GM12801 (cell line): ENCODE measurements around the gene PTPRG.

Experiments used
- TF ChIP-seq, protein P1 (sequence below): IDR thresholded peaks from one replicate; pipeline ENCODE4 v1.5.1; 2011; ENCODE audit warnings: control low read depth; ENCODE audit not compliant: insufficient read length; ENCODE audit errors: extremely low read depth

PTPRG gene

DNA sequence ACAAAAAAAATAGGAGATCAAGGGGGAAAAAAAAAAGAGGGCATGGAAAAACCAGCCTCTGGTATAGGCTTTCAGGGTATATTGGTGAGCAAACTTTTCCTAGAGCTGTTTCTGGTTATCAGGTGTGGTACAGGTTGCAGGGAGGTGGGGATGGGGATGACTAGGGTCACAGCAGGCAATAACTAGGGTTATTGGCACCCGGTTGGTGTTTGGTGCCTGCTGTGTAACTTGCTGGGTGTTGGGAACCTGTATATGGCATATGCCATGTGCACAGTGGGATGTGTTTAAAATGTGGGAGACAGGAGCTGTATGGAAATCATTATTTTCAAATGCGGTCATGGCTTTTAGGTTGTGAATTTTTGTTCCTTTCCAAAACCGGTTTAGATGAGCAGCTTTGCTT, 119.2 kb downstream of the PTPRG start:
- TF ChIP-seq, protein P1, sequence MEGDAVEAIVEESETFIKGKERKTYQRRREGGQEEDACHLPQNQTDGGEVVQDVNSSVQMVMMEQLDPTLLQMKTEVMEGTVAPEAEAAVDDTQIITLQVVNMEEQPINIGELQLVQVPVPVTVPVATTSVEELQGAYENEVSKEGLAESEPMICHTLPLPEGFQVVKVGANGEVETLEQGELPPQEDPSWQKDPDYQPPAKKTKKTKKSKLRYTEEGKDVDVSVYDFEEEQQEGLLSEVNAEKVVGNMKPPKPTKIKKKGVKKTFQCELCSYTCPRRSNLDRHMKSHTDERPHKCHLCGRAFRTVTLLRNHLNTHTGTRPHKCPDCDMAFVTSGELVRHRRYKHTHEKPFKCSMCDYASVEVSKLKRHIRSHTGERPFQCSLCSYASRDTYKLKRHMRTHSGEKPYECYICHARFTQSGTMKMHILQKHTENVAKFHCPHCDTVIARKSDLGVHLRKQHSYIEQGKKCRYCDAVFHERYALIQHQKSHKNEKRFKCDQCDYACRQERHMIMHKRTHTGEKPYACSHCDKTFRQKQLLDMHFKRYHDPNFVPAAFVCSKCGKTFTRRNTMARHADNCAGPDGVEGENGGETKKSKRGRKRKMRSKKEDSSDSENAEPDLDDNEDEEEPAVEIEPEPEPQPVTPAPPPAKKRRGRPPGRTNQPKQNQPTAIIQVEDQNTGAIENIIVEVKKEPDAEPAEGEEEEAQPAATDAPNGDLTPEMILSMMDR: no peak

DNA sequence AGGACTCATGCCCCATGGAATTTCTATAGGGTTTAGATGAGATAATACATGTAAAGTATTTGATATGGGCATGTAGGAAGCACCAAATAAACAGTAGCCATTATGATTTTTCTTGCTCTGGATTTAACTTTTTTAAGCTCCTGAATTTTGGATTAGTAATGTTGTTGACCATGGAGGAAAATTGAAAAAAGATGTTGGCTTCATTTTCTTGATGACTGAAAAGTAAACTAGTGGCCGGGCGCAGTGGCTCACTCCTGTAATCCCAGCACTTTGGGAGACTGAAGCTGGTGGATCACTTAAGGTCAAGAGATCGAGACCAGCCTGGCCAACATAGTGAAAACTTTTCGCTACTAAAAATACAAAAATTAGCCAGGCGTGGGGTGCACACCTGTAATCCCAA, 120.3 kb downstream of the PTPRG start:
- TF ChIP-seq, protein P1: no peak

DNA sequence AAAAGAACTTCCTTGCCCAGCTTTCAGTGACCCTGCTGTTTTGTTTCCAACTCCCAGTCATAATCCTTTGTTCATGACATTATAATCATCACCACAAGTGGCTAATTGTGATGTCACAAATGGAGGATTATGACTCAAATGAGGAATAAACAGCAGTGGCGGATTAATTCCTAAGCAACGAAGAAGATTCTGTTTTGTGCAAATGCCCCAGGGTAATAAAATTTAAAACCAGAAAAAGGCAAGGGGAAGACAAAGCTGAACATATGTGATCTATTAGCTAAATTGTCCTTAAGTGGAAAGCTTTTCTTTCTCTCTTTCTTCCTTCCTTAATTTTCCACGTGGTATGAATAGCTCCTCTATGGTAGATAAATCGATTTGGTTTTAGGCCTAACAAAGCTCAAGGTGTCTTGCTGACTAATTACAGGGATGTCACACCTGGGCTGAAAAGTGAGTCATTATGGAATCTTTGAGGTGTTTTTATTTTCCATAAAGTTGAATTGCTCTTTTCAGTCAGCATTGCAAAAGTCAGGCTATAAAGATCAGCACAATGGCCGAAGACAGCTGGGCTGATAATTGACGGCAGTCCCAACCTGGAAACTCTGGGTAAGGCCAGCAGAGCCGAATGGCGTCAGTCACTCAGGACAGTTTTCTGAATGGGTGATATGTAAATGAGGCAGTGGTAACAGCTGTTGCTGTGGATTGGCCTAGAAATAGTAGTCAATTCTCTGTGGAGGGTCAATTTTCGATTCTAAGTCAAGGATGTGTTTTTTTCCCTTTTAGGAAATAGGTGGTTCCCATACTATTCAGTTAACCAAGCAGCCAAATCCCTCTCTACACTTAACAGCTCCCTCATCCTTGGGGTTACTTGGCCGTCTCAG, 121.5 kb downstream of the PTPRG start:
- TF ChIP-seq, protein P1: no peak

DNA sequence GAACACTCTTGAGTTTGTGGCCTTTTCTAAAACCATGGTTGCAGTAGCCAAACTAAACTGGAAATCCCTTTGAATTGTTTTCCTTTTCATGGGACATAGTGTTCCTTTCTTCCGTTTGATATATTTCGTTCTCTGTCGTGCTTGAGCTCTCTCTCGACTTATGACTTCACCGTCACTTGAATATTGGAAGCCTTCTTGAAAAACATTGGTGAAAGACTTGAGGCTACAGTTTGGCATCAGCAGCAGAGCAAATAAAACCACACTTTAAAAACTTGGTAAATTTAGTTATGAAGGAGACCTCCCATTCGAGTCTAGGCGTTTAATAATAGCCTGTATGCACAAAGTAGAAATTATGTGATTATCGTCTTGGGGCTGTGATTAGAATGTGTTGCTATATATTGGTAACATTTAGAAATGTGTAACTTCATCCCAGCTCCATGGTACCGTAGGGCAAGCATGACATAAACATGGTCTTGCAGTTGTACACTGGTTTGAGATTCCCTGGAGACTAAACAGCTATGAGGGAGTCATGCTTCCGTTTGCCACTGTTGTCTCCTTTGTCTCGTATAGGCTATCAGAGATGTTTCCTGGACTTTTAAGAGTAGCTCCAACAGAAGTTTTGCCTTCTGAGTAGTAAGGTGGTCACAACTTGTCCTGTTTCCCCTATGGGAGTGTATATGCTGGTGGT, 122.3 kb downstream of the PTPRG start:
- TF ChIP-seq, protein P1: no peak

DNA sequence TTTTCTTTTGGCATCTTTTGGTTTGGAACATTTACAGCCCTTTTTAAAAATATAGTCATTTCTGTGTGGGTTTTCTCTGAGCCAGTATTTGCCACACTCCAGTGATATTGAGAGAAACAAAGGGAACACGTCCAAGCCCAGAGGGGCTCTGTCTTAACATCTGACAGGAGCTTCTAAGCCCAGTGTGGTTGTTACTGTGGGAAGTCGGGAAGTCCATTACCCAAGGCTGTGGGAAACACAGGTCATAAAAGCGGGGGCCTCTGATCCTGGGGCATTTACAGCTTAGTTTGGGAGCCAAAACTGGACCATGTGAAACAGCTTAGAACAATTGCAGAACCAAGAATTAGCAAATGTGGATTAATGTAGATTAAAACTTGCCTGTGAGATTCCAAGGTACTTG, 123.0 kb downstream of the PTPRG start:
- TF ChIP-seq, protein P1: no peak

DNA sequence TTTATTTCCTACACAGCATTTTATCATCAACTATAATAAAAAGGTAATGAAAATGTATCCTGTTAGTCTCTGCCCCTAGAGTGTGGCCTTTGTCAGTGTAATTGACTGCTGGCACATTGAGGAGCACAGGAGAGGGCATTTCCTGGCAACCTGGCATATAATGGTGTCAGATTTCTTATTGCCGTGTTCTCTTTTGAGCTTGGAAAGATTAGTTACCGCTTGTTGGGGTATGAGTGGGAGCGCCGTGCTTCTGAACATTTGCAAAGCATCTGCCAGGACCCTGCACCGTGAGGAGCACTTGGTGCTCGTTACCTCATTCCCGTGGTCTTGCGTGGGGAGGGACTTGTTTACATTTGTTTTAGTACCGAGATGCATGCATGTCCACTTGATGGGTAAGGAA, 124.4 kb downstream of the PTPRG start:
- TF ChIP-seq, protein P1: no peak

DNA sequence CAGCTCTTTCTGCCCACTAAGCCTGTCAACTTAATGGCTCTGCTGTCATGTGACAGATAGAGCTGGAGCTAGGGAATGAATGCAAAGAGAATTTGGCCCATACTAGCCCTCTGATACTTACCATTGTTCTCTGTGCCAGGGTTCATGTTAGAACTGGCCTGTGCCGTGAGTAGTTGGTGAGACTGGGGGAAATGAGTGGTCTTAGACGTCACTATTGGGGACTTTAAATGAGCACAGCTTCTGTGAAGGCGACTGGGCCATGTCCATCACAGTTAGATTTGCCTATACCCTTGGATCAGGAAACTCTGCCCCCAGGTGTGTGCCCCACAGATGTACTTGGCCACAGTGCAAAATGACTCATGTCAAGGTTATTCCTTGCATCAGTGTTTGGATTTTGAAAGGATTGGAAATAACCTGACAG, 124.9 kb downstream of the PTPRG start:
- TF ChIP-seq, protein P1: no peak
